Hepatocyte (in vitro differentiated cells): ENCODE data around the gene ARFGAP2.

Experiments
- CTCF ChIP-seq: fragments of 200-600 bp; sonication (generic); IDR thresholded peaks from 2 replicates; pipeline ENCODE4 v1.5.1; 2016; ENCODE audit warnings: antibody characterized with exemption, mild to moderate bottlenecking; ENCODE audit not compliant: poor library complexity
- EZH2 ChIP-seq: fragments of 200-600 bp; sonication (generic); IDR thresholded peaks from 2 replicates; pipeline ENCODE4 v1.6.1; 2016; ENCODE audit warnings: antibody characterized with exemption, mild to moderate bottlenecking, borderline replicate concordance

GRCh38 chr11:47165253-47165840 lies 11.3 kb downstream of the ARFGAP2 start:
- TF ChIP-seq CTCF (no peak), EZH2 (no peak)
